CD4-positive, alpha-beta T cell treated with Interleukin-17A for 4 hours (primary cell): ENCODE measurements around the gene TMOD3.

ENCODE experiments used
- DNase-seq: peaks from one replicate; pipeline ENCODE4 v3.0.0-alpha.2; 2020; ENCODE audit warnings: mixed read lengths

TMOD3 gene

GRCh38 chr15:51828621-51829375 lies 655 bp upstream of the TMOD3 start:
- DNase-seq, result no peak

DNA sequence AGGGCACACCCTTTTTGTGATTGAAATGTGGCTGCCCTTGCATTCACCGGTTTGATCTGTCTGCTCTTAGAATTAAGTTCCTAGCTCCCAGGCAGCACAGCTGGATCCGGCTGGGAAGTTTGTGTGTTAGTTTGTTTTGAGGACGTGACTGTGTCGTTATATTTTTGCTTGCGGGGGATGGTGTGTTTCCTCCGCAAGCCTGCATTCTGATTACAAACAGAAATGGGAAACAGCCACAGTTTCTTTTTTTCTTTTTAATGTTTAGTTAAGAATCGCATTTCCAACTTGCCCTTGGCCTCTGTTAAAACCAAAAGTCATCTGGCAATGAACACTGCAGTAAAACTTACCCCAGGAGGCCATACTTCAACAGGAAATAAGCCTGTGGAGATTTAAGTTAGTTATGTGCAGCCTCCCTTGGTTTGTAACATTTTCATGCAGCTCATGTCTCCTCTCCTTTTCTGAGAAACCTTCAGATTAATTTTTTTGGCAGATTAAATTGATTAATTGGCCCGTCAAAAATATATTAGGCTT lies 888 bp downstream of the TMOD3 start:
- no peak for DNase-seq

- no peak for DNase-seq
These were observed 4.3 kb downstream of the TMOD3 start for GRCh38 chr15:51833772-51834171.

GRCh38 chr15:51837792-51838251 lies 8.4 kb downstream of the TMOD3 start:
- DNase-seq, result peak; percentile 16

- DNase-seq, result no peak
These were observed 8.8 kb downstream of the TMOD3 start for GRCh38 chr15:51838270-51838669.

DNA sequence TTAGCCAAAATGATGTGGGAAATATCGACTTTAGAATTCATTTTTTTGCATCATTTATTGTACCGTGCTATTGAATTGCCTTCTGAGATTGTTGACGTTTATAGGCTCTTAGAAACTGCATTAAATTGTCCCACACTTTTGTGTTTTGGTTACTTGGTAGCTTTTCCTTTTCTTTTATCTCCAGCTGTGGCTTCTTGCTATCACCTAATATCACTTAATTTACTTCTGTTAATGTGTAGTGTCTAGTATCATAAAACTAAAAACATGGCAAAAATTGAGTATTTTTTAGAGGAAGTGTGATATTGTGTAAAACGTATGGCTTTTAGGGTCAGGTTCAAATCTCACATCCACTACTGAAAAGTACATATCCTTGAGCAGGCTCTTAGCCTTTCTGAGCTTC lies 11.2 kb downstream of the TMOD3 start:
- no peak for DNase-seq

DNA sequence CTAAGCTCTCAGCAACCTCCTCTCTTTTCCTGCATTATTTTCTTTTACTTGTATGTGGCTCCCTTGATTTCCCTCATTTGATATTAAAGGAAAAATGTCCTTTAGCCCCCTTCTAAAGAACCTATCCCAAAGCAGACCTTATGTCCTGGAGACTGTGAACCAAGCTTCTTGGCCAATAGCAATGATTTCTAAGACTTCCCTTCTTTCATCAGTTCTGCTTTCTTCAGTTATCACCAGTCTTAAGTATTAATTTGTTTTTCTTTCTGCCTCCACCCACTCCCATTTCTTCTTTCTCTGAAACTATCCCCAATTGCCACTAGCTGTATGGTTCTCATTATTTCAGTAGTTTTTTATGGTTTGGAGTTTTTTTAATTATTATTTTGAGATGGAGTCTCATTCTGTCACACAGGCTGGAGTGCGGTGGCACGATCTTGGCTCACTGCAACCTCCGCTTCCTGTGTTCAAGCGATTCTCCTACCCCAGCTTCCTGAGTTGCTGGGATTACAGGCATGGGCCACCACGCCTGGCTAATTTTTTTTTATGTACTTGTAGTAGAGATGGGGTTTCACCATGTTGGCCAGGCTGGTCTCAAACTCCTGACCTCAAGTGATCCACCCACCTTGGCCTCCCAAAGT lies 12.1 kb downstream of the TMOD3 start:
- no peak for DNase-seq

- DNase-seq, result no peak
These were observed 12.8 kb downstream of the TMOD3 start for GRCh38 chr15:51842265-51842664.

GRCh38 chr15:51842852-51843737 lies 13.6 kb downstream of the TMOD3 start:
- DNase-seq, result peak; percentile 8

GRCh38 chr15:51844747-51845426 lies 15.4 kb downstream of the TMOD3 start:
- DNase-seq, result no peak

DNA sequence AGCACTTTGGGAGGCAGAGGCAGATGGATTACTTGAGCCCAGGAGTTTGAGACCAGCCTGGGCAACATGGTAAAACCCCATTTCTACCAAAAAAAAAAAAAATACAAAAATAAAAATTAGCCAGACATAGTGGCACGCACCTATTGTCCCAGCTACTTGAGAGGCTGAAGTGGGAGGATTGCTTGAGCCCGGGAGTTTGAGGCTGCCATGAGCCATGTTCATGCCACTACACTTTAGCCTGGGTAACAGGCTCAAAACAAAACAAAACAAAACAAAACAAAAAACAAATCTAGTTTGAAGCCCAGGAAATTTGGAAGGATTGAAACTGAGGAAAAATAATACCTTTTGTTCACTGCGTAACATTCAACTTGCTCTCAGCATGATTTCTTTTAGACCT lies 16.6 kb downstream of the TMOD3 start:
- DNase-seq, result no peak

GRCh38 chr15:51846463-51847230 lies 17.2 kb downstream of the TMOD3 start:
- peak; percentile 5 for DNase-seq

DNA sequence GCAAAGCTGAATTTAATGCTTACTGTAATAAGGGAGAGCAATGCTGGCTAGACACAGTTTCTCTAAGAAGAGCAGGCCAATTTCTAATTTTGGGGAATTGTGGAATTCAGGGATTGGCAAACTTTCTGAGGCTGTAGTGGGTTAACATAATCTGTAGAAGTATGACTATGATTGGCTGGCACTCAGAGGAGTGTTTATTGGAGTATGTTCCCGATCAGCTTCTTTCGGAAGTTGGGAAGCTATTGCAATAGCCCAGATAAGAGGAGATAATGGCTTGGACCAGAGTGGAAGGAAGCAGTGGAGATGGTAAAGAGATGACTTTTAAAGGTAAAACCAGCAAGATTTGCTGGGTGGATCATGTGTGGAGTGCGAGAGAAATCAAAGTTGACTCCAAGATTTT lies 19.4 kb downstream of the TMOD3 start:
- no peak for DNase-seq

- no peak for DNase-seq
These were observed 20.4 kb downstream of the TMOD3 start for GRCh38 chr15:51849860-51850259.

- no peak for DNase-seq
These were observed 24.5 kb downstream of the TMOD3 start for GRCh38 chr15:51853998-51854397.

DNA sequence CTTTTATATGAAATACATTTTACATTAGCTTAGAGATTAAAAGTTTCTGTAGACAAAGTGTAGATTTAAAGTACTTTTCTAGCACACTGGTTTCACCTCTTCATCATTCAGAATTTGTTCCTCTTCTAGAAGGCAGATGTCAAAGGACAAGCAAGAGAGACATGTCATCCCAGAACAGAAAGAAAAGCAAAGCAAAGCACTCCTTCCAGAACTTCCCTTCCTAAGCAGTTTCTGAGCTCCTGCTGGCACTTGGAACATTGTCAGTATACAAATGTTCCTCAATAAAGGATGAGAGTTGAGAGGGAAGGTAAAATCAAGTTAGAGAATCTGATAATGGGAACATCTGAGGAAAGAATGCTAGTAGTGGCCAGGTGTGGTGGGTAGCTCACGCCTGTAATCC lies 26.2 kb downstream of the TMOD3 start:
- DNase-seq, result no peak

GRCh38 chr15:51856714-51857380 lies 27.4 kb downstream of the TMOD3 start:
- no peak for DNase-seq

GRCh38 chr15:51861557-51862359 lies 32.3 kb downstream of the TMOD3 start:
- DNase-seq, result peak; percentile 64

- no peak for DNase-seq
These were observed 33.7 kb downstream of the TMOD3 start for GRCh38 chr15:51863131-51863530.

DNA sequence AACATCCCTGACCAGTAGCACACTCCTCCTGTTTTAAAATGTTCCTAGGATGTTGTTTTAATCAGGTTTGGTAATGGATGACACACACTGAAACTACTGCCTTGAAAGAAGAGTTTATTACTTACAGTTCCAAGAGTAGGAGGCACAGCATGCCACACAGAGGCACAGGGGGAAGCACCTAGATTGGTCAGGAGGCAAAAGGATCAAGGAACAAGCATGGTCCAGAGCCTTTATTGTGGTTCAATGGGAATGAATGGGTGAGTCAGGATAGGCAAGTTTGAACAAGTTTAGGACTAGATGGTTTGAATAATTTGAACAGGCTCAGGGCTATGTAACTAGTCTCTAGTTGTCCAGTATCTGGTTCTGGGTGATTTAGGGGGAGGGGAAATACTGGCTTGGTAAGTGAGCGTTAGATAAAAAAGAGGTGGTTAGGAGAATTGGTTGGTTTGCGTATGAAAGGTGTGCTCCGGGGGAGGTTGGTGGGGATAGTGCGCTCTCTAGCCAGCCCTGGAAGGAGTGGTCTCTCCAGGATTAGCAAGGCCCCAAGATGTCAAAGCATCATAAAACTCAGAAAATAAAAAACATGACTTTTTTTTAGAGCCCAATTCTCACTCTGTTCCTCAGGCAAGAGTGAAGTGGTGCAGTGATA lies 35.1 kb downstream of the TMOD3 start:
- no peak for DNase-seq
